ENCODE results near the gene ZNF22. TPM values are rescaled to one million over a fixed set of nuclear protein-coding genes. Genes with fewer than 3 reads are reported as not detected.

Gene ZNF22
- total RNA-seq, 1 donor from 2014 or later: 46.0 TPM

DNA sequence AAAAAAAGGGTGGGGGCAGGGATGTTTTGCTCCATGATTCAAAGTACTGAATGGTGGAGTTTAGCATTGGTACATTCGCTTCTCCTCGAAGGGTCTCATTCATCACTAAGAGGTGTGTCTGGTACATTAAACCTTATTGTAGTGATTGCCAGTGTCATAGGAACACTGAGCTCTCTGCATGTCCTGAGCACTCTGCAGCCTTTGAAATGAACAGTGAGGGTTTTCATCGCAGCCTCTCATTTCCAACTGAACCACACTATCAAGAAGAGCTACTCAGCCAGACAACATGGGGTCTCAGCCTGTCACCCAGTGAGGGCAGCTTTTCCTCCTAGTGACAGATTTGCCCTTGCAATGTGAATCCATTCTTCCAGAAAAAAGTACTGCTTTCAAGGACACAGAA, 14.5 kb upstream of the ZNF22 start:
- Mint-ChIP-seq H3K4me3 (ENCODE audit: low read depth) (no peak overlapping the region), H3K9me3 (ENCODE audit: low read depth) (no peaks in the 10 kb centered on the region), H3K27ac (no peak overlapping the region), H3K4me1 (ENCODE audit: low read depth) (peaks cover 36% of the 10 kb centered on the region), H3K27me3 (no peaks in the 10 kb centered on the region), H3K36me3 (ENCODE audit: insufficient read depth) (peaks cover 3% of the 10 kb centered on the region)
- TF ChIP-seq, protein P1, sequence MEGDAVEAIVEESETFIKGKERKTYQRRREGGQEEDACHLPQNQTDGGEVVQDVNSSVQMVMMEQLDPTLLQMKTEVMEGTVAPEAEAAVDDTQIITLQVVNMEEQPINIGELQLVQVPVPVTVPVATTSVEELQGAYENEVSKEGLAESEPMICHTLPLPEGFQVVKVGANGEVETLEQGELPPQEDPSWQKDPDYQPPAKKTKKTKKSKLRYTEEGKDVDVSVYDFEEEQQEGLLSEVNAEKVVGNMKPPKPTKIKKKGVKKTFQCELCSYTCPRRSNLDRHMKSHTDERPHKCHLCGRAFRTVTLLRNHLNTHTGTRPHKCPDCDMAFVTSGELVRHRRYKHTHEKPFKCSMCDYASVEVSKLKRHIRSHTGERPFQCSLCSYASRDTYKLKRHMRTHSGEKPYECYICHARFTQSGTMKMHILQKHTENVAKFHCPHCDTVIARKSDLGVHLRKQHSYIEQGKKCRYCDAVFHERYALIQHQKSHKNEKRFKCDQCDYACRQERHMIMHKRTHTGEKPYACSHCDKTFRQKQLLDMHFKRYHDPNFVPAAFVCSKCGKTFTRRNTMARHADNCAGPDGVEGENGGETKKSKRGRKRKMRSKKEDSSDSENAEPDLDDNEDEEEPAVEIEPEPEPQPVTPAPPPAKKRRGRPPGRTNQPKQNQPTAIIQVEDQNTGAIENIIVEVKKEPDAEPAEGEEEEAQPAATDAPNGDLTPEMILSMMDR (IDR thresholded peaks at IDR 0.05; ENCODE audit: unreplicated experiment): no peak
- no peak for DNase-seq (ENCODE audit: low spot score, unreplicated experiment)

DNA sequence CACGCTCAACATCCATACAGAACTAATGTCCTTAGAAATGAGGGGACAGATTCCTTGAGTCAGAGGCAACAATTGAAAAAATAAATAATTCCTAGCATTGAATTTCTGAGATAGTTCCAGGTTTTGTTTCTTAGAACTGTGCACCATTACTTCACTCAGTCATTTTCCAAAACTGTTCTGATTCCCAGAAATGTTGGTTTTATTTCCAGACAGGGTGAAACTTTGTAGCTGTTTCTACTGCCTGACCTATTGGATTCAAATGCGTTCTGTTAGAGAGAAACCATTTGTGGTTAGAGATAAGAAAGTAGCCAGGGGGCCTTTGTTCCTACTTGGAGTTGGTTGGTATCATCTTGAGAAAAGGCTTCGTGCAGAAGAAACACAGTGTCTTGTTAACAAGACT, 14.1 kb upstream of the ZNF22 start:
- peaks cover 3% of the 10 kb centered on the region for H3K36me3 Mint-ChIP-seq (ENCODE audit: insufficient read depth)
- peaks cover 31% of the 10 kb centered on the region for H3K4me1 Mint-ChIP-seq (ENCODE audit: low read depth)
- H3K27me3 Mint-ChIP-seq: no peaks in the 10 kb centered on the region
- no peak overlapping the region for H3K4me3 Mint-ChIP-seq (ENCODE audit: low read depth)
- no peaks in the 10 kb centered on the region for H3K9me3 Mint-ChIP-seq (ENCODE audit: low read depth)
- TF ChIP-seq, protein P1 (IDR thresholded peaks at IDR 0.05; ENCODE audit: unreplicated experiment): no peak
- no peak overlapping the region for H3K27ac Mint-ChIP-seq
- no peak for DNase-seq (ENCODE audit: low spot score, unreplicated experiment)

DNA sequence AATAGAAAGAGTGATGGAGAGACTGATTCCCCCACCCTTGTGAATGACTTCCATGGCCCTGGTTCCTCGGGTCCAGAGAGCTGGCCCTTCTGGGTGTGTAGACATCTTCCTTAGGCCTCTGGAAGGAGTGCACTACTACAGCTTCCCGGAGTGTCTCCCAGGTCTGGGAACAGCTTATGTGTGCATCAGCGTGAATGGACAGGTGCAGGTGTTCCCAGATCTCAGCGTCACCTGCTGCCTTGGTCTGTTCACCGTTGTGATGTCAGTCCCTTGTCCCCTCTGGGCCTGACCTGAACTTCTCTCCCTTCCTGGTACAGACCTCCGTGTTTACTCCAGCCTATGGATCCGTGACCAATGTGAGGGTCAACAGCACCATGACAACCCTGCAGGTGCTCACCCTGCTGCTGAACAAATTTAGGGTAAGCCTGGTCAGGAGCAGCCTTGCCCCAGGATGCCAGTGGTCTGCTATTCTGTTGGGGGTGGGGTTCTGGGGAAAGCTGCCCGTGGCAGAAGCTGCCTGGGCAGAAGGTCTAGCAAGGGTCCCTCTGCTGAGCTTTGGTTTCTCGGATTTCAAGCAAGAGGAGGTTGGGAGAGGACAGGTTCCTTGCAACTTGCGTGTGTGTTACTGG, 11.7 kb upstream of the ZNF22 start:
- no peak overlapping the region for H3K4me3 Mint-ChIP-seq (ENCODE audit: low read depth)
- H3K36me3 Mint-ChIP-seq (ENCODE audit: insufficient read depth): peaks cover 2% of the 10 kb centered on the region
- no peaks in the 10 kb centered on the region for H3K9me3 Mint-ChIP-seq (ENCODE audit: low read depth)
- H3K27ac Mint-ChIP-seq: no peak overlapping the region
- no peak for DNase-seq (ENCODE audit: low spot score, unreplicated experiment)
- peaks cover 32% of the 10 kb centered on the region for H3K4me1 Mint-ChIP-seq (ENCODE audit: low read depth)
- TF ChIP-seq, protein P1 (IDR thresholded peaks at IDR 0.05; ENCODE audit: unreplicated experiment): no peak
- no peaks in the 10 kb centered on the region for H3K27me3 Mint-ChIP-seq

DNA sequence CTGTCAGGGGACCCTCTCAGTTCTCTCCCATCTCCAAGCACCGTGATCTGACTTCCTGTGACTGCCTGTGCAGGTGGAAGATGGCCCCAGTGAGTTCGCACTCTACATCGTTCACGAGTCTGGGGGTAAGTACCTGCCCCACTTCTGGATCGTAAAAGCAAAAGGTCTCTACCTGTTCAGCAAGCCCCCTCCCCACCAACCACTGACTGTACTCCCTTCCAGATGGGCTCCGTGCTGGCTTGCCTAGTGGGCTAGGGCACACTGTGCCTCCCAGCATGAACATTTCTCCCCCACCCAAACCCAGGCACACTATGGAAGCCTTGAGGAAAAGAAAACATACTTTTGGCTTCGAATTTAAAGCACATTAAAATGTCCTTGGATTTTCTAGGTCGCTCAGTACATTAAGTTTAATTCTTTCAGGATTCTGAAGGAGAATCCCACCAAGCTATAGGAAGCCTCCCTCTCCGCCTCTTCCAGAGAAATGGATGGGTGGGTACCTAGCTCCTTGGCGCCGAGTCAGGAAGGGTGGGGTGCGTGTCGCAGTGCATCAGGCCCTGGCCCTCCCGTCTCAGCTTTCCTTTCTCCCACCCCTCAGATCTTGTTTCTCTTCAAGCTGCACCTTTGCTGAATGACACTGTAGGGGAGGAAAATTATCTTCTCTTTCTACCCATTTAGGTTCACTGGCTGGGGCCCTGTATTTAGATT, 11.0 kb upstream of the ZNF22 start:
- Mint-ChIP-seq H3K27me3 (no peaks in the 10 kb centered on the region), H3K27ac (peak overlapping the region; percentile 38), H3K9me3 (ENCODE audit: low read depth) (no peaks in the 10 kb centered on the region), H3K36me3 (ENCODE audit: insufficient read depth) (peaks cover 2% of the 10 kb centered on the region), H3K4me1 (ENCODE audit: low read depth) (peaks cover 32% of the 10 kb centered on the region), H3K4me3 (ENCODE audit: low read depth) (no peak overlapping the region)
- TF ChIP-seq, protein P1 (IDR thresholded peaks at IDR 0.05; ENCODE audit: unreplicated experiment): no peak
- DNase-seq (ENCODE audit: low spot score, unreplicated experiment): no peak

DNA sequence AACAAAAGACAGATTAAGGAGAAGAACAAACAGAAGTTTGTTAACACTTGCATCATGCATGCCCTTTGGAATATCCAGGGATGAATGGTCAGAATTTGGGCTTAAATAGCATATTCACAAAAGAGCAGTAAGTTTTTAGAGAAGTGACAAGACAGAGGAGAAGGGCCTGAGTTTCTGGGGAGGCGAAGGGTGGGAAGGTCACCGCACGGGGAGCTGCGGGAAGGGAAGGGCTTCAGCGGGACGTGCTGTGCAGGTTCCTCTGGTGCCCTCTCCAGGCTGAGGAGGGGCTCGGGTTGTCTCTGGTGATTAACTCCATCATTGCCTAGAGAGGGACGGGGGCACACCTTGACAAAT, 10.4 kb upstream of the ZNF22 start:
- TF ChIP-seq, protein P1 (IDR thresholded peaks at IDR 0.05; ENCODE audit: unreplicated experiment): peak; percentile 54
- Mint-ChIP-seq H3K9me3 (ENCODE audit: low read depth) (no peaks in the 10 kb centered on the region), H3K27me3 (no peaks in the 10 kb centered on the region), H3K36me3 (ENCODE audit: insufficient read depth) (peaks cover 2% of the 10 kb centered on the region), H3K4me3 (ENCODE audit: low read depth) (no peak overlapping the region), H3K27ac (no peak overlapping the region), H3K4me1 (ENCODE audit: low read depth) (peaks cover 31% of the 10 kb centered on the region)
- DNase-seq (ENCODE audit: low spot score, unreplicated experiment): peak; percentile 15

Data from progenitor cell of endocrine pancreas (in vitro differentiated cells).